Activated naive CD8-positive, alpha-beta T cell (primary cell): Measurements from ENCODE around the gene TTK.
"Not testable (repeated sequence)": the region's sequence is repeated elsewhere in the genome, so short reads cannot be mapped to it uniquely, and the experiment has no call there.

Source experiments
- H3K27ac Mint-ChIP-seq: one replicate; pipeline ENCODE4 v1.8.0; 2021; ENCODE audit warnings: mixed read lengths
- H3K27me3 Mint-ChIP-seq: one replicate; pipeline ENCODE4 v1.8.0; 2021; ENCODE audit warnings: mixed read lengths
- H3K36me3 Mint-ChIP-seq: one replicate; pipeline ENCODE4 v1.8.0; 2021; ENCODE audit warnings: mixed read lengths
- H3K4me1 Mint-ChIP-seq: one replicate; pipeline ENCODE4 v1.8.0; 2021; ENCODE audit warnings: low read depth, mixed read lengths
- H3K4me3 Mint-ChIP-seq: one replicate; pipeline ENCODE4 v1.8.0; 2021; ENCODE audit warnings: mild to moderate bottlenecking, mixed read lengths
- H3K9me3 Mint-ChIP-seq: one replicate; pipeline ENCODE4 v1.8.0; 2021; ENCODE audit warnings: low read depth, mixed read lengths

TTK gene

GRCh38 chr6:80005406-80005805 is 957 bp downstream of the TTK start:
- H3K9me3 Mint-ChIP-seq, result no peaks in the 10 kb centered on the region
- peaks cover 18% of the 10 kb centered on the region for H3K4me1 Mint-ChIP-seq
- H3K27me3 Mint-ChIP-seq, result peaks cover 2% of the 10 kb centered on the region
- H3K27ac Mint-ChIP-seq, result no peak overlapping the region
- no peaks in the 10 kb centered on the region for H3K36me3 Mint-ChIP-seq
- H3K4me3 Mint-ChIP-seq, result peak overlapping the region; percentile 95

- Mint-ChIP-seq H3K4me1 (peaks cover 18% of the 10 kb centered on the region), H3K27me3 (peaks cover 2% of the 10 kb centered on the region), H3K36me3 (no peaks in the 10 kb centered on the region), H3K27ac (no peak overlapping the region), H3K9me3 (no peaks in the 10 kb centered on the region), H3K4me3 (no peak overlapping the region)
These were observed 2.1 kb downstream of the TTK start for GRCh38 chr6:80006541-80006940.

DNA sequence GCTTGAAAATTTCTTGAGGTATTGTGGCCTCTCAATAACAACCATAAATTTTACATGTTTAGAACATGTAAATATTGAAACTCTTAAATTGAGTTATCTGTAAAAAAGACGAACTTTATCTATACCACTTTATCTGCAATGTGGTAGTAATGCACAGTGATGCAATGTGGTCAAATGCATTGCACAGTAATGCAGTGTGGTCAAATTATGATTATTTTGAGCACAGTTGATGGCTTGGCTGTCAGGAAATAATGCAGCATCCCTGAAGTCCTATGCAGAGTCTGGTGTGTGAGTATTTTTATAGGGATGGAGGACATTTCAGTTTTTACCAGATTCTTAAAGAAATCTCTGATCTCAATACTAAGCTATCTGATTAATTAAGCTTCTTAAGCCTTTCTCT is 5.1 kb downstream of the TTK start:
- H3K27ac Mint-ChIP-seq, result no peak overlapping the region
- no peak overlapping the region for H3K4me3 Mint-ChIP-seq
- H3K27me3 Mint-ChIP-seq, result peaks cover 2% of the 10 kb centered on the region
- peaks cover 7% of the 10 kb centered on the region for H3K4me1 Mint-ChIP-seq
- no peaks in the 10 kb centered on the region for H3K9me3 Mint-ChIP-seq
- no peaks in the 10 kb centered on the region for H3K36me3 Mint-ChIP-seq

- Mint-ChIP-seq H3K9me3 (no peaks in the 10 kb centered on the region), H3K27ac (no peak overlapping the region), H3K4me1 (peaks cover 2% of the 10 kb centered on the region), H3K27me3 (peaks cover 3% of the 10 kb centered on the region), H3K36me3 (peaks cover 3% of the 10 kb centered on the region), H3K4me3 (no peak overlapping the region)
These were observed 5.8 kb downstream of the TTK start for GRCh38 chr6:80010288-80010687.

- Mint-ChIP-seq H3K4me3 (no peak overlapping the region), H3K27me3 (peaks cover 1% of the 10 kb centered on the region), H3K27ac (no peak overlapping the region), H3K9me3 (no peaks in the 10 kb centered on the region), H3K4me1 (no peaks in the 10 kb centered on the region), H3K36me3 (peaks cover 3% of the 10 kb centered on the region)
These were observed 11.5 kb downstream of the TTK start for GRCh38 chr6:80015839-80016435.

- Mint-ChIP-seq H3K27me3 (no peaks in the 10 kb centered on the region), H3K27ac (no peak overlapping the region), H3K4me3 (no peak overlapping the region), H3K9me3 (no peaks in the 10 kb centered on the region), H3K4me1 (no peaks in the 10 kb centered on the region), H3K36me3 (no peaks in the 10 kb centered on the region)
These were observed 16.1 kb downstream of the TTK start for GRCh38 chr6:80020381-80021120.

GRCh38 chr6:80021131-80021530 is 16.7 kb downstream of the TTK start:
- H3K27ac Mint-ChIP-seq, result no peak overlapping the region
- H3K4me1 Mint-ChIP-seq, result no peaks in the 10 kb centered on the region
- no peaks in the 10 kb centered on the region for H3K36me3 Mint-ChIP-seq
- no peak overlapping the region for H3K4me3 Mint-ChIP-seq
- no peaks in the 10 kb centered on the region for H3K9me3 Mint-ChIP-seq
- no peaks in the 10 kb centered on the region for H3K27me3 Mint-ChIP-seq

- no peaks in the 10 kb centered on the region for H3K36me3 Mint-ChIP-seq
- H3K27ac Mint-ChIP-seq, result no peak overlapping the region
These were observed 17.1 kb downstream of the TTK start for GRCh38 chr6:80021591-80021990.

DNA sequence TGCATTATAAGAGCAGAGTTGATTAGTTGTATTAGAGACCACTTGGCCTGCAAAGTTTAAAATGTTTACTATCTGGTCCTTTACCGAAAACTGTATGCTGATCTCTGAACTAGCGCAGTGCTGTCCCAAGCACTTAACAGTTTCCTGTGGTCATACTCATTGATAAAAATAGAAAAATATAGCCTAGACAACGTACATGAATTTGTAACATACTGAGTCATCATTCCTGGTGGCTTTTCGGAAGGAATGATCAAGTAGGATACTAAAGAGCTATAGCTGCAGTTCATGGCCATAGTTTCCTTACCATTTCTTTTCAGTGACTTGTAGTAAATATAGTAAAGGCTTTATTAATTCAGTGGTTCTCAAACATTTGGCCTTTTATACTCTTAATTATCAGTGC is 18.4 kb downstream of the TTK start:
- H3K4me1 Mint-ChIP-seq, result no peaks in the 10 kb centered on the region
- no peaks in the 10 kb centered on the region for H3K36me3 Mint-ChIP-seq
- no peak overlapping the region for H3K27ac Mint-ChIP-seq
- H3K9me3 Mint-ChIP-seq, result no peaks in the 10 kb centered on the region
- no peaks in the 10 kb centered on the region for H3K27me3 Mint-ChIP-seq
- H3K4me3 Mint-ChIP-seq, result no peak overlapping the region

More at GRCh38 chr6:80021591-80021990, 17.1 kb downstream of the TTK start:
- Mint-ChIP-seq H3K9me3 (no peaks in the 10 kb centered on the region), H3K4me3 (no peak overlapping the region), H3K27me3 (no peaks in the 10 kb centered on the region), H3K4me1 (no peaks in the 10 kb centered on the region)

DNA sequence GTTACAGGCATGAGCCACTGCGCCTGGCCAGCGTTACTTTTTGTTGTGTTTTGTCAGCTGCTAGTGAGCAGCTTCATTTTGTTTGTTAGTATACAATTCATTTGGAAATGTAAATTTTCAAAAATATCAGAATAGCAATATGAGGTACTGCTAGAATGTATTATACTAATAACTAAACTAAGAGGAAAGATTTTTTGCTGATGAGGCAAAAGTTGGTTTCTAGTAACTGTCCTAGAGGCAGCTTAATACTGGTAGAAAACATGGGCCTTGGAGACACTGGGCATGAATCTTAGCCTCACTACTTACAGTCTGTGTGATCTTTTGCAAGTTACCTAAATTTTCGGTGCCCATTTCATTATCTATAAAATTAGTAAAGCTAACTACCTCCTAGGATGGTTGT is 24.1 kb downstream of the TTK start:
- Mint-ChIP-seq H3K4me1 (no peaks in the 10 kb centered on the region), H3K36me3 (peaks cover 8% of the 10 kb centered on the region), H3K27ac (no peak overlapping the region)

GRCh38 chr6:80029470-80029869 is 25.0 kb downstream of the TTK start:
- Mint-ChIP-seq H3K4me3 (no peak overlapping the region), H3K27ac (no peak overlapping the region)

More for the DNA sequence above, 24.1 kb downstream of the TTK start:
- Mint-ChIP-seq H3K4me3 (no peak overlapping the region), H3K27me3 (no peaks in the 10 kb centered on the region), H3K9me3 (no peaks in the 10 kb centered on the region)

DNA sequence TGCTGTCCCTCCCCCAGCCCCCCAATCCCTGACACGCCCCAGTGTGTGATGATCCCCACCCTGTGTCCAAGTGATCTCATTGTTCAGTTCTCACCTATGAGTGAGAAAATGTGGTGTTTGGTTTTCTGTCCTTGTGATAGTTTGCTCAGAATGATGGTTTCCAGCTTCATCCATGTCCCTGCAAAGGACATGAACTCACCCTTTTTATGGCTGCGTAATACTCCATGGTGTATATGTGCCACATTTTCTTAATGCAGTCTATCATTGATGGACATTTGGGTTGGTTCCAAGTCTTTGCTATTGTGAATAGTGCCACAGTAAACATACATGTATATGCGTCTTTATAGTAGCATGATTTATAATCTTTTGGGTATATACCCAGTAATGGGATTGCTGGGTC is 43.8 kb downstream of the TTK start:
- not testable (repeated sequence) for H3K27me3 Mint-ChIP-seq, H3K9me3 Mint-ChIP-seq, H3K4me1 Mint-ChIP-seq, H3K4me3 Mint-ChIP-seq, H3K27ac Mint-ChIP-seq, H3K36me3 Mint-ChIP-seq

More at GRCh38 chr6:80029470-80029869, 25.0 kb downstream of the TTK start:
- no peaks in the 10 kb centered on the region for H3K4me1 Mint-ChIP-seq
- no peaks in the 10 kb centered on the region for H3K27me3 Mint-ChIP-seq
- H3K9me3 Mint-ChIP-seq, result no peaks in the 10 kb centered on the region
- H3K36me3 Mint-ChIP-seq, result peaks cover 8% of the 10 kb centered on the region

DNA sequence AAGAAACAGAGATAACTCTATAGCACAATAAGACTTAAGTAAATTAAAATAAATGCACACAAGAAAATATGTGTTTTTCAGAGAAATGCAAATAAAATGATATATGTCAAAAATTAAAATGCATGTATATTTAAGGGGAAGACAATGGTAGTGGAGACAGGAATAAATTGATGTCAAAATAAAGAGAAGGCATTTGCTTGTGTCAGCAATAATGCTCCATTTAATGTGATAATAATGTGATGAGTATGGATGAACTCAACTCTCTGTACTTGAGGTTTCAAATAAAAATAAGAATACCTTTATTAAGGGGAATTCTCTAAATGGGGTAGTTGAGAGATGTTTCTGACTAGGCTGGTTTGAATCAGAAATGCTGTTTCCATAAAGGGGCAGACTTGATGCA is 56.3 kb downstream of the TTK start:
- Mint-ChIP-seq H3K27ac (no peak overlapping the region), H3K9me3 (no peaks in the 10 kb centered on the region), H3K27me3 (no peaks in the 10 kb centered on the region), H3K4me1 (no peaks in the 10 kb centered on the region), H3K4me3 (no peak overlapping the region), H3K36me3 (no peaks in the 10 kb centered on the region)

DNA sequence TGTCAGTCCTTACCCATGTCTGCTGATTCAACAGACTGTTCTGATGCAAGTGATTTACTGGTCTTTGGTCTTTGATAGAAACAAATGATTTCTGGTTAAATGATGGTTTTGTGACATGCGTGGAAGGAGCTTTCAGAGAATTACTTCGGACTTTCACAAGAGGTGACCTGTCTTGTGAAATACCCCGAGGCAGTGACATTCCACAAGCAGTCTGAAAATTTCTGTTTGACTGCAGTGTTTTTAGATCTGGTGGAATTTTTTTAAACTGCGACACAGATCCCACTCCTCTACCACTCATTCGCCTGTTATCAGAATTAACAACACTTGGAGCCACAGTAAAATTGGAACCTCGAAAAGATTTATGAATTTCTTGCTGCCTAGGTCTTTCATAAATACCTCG is 63.7 kb downstream of the TTK start:
- H3K27ac Mint-ChIP-seq, H3K4me1 Mint-ChIP-seq, H3K9me3 Mint-ChIP-seq, H3K4me3 Mint-ChIP-seq, H3K27me3 Mint-ChIP-seq, H3K36me3 Mint-ChIP-seq: not testable (repeated sequence)

- H3K27ac Mint-ChIP-seq, H3K36me3 Mint-ChIP-seq, H3K4me1 Mint-ChIP-seq, H3K27me3 Mint-ChIP-seq, H3K4me3 Mint-ChIP-seq: not testable (repeated sequence)
- H3K9me3 Mint-ChIP-seq, result peaks cover 11% of the 10 kb centered on the region
These were observed 66.0 kb downstream of the TTK start for GRCh38 chr6:80070431-80070830.

DNA sequence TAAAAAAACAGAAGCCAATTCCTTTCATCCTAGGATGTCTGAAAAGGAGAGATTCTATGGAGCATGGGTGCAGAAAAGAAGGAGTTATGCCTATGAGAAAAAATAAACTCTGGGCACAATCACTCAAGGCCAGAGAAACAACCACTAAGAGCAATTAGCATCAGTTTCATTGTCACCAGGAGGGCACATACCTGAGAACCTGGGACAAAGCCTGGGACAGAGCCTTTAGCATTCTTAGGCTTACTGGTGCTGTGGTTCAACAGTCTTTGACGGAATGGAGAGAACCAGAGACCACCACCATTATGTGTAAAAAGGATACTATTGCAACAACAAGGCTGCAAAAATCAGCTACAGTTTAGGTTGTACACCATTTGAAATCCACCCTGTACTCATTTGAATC is 72.6 kb downstream of the TTK start:
- H3K4me3 Mint-ChIP-seq, result no peak overlapping the region
- H3K27me3 Mint-ChIP-seq, result no peaks in the 10 kb centered on the region
- no peaks in the 10 kb centered on the region for H3K4me1 Mint-ChIP-seq
- H3K36me3 Mint-ChIP-seq, result peaks cover 5% of the 10 kb centered on the region
- H3K9me3 Mint-ChIP-seq, result peaks cover 11% of the 10 kb centered on the region
- H3K27ac Mint-ChIP-seq, result no peak overlapping the region
